CD4-positive, alpha-beta T cell (primary cell): ENCODE results near the gene RNF181. TPM values are rescaled to one million over a fixed set of nuclear protein-coding genes. Genes with fewer than 3 reads are reported as not detected.
A peak's percentile ranks its signal among the peaks of the same experiment; 100 is the strongest.

Source experiments
- ATAC-seq: fragments of 200-7000 bp; cut with Tn5 transposase; one replicate; pipeline ENCODE4 v1.10.0; 2022; ENCODE audit warnings: mild to moderate bottlenecking; ENCODE audit not compliant: poor library complexity
- CTCF ChIA-PET: fragments of 350-600 bp; sonication (Branson Sonifier 250); formaldehyde crosslinking; loops from one replicate; lab custom pipeline; 2021; ENCODE audit warnings: antibody characterized with exemption, inconsistent platforms; lab: Charles Lee
- POLR2A ChIA-PET: fragments of 350-600 bp; sonication (Branson Sonifier 250); formaldehyde crosslinking; loops from one replicate; lab custom pipeline; 2021; ENCODE audit warnings: antibody characterized with exemption, inconsistent platforms; lab: Charles Lee
- DNase-seq, 14 experiments: peaks; one replicate each; pipeline ENCODE4 v3.0.0-alpha.2; 2013 to 2020; ENCODE audit warnings: mixed read lengths in 2 of 14
- H3K27ac ChIP-seq, 2 donors: one replicate each; pipeline versions ENCODE4 v1.5.1 to v1.7.0; 2013; ENCODE audit warnings: low read length in 2 of 2, low read depth in 1 of 2, mild to moderate bottlenecking in 1 of 2
- H3K27me3 ChIP-seq, 2 experiments: 1 replicate in 1 of 2; 2 replicates in 1 of 2; pipeline versions ENCODE4 v1.6.1 to v1.7.0; 2013; ENCODE audit warnings: low read length in 2 of 2, control low read depth in 1 of 2, mild to moderate bottlenecking in 1 of 2, moderate library complexity in 1 of 2; ENCODE audit not compliant: insufficient read depth in 2 of 2, control insufficient read depth in 1 of 2
- H3K36me3 ChIP-seq: one replicate; pipeline ENCODE4 v1.6.1; 2013; ENCODE audit warnings: low read length, control low read depth; ENCODE audit not compliant: insufficient read depth
- H3K4me1 ChIP-seq: one replicate; pipeline ENCODE4 v1.6.1; 2013; ENCODE audit warnings: low read length, control low read depth; ENCODE audit not compliant: insufficient read depth
- H3K4me3 ChIP-seq: one replicate; pipeline ENCODE4 v1.5.1; 2013; ENCODE audit warnings: mild to moderate bottlenecking, low read length, moderate library complexity
- H3K9me3 ChIP-seq, 2 experiments: 1 replicate in 1 of 2; 2 replicates in 1 of 2; pipeline versions ENCODE4 v1.6.1 to v1.7.0; 2013; ENCODE audit warnings: low read length in 2 of 2, mild to moderate bottlenecking in 2 of 2, control low read depth in 1 of 2, moderate library complexity in 1 of 2; ENCODE audit not compliant: control insufficient read depth in 1 of 2, insufficient read depth in 1 of 2
- H3K27ac Mint-ChIP-seq: one replicate; pipeline ENCODE4 v1.8.0; 2020; ENCODE audit warnings: mixed read lengths
- H3K27me3 Mint-ChIP-seq: one replicate; pipeline ENCODE4 v1.8.0; 2021; ENCODE audit warnings: mixed read lengths
- H3K36me3 Mint-ChIP-seq: one replicate; pipeline ENCODE4 v1.8.0; 2021; ENCODE audit warnings: low read depth, mixed read lengths
- H3K4me1 Mint-ChIP-seq: one replicate; pipeline ENCODE4 v1.8.0; 2021; ENCODE audit warnings: low read depth, mixed read lengths
- H3K4me3 Mint-ChIP-seq: one replicate; pipeline ENCODE4 v1.8.0; 2020; ENCODE audit warnings: mild to moderate bottlenecking, mixed read lengths
- H3K9me3 Mint-ChIP-seq: one replicate; pipeline ENCODE4 v1.8.0; 2020; ENCODE audit warnings: mixed read lengths
- CTCF ChIP-seq: fragments of 200-600 bp; IDR thresholded peaks from one replicate; pipeline ENCODE4 v1.8.0; 2022; ENCODE audit warnings: antibody characterized with exemption, mild to moderate bottlenecking
- intact Hi-C, 2 experiments: fragments of 100-400 bp; cut with DNase I in 1 of 2; cut with micrococcal nuclease in 1 of 2; formaldehyde crosslinking; loops; one replicate each; pipeline versions ENCODE4 v1.15.1 to v1.9.0; 2023 to 2025; cut with DNase I, micrococcal nuclease
- total RNA-seq, 174 experiments: library from RNA in 2 of 174; stranded (reverse) in 2 of 174; gene quantifications; one replicate each; pipeline ENCODE4 v1.2.3 and lab custom pipeline; 2021 to 2026

RNF181 gene
- total RNA-seq, 2 experiments from 2014 or later: 41.5 to 43.8 TPM

GRCh38 chr2:85582492-85582891, 13.1 kb upstream of the RNF181 start:
- H3K36me3 ChIP-seq: peaks cover 31% of the 10 kb centered on the region
- no peak overlapping the region for H3K4me3 ChIP-seq
- no peak for DNase-seq
- no peaks in the 10 kb centered on the region for H3K9me3 ChIP-seq
- no peaks in the 10 kb centered on the region for H3K27me3 Mint-ChIP-seq
- TF ChIP-seq CTCF: no peak
- peaks cover 66% of the 10 kb centered on the region for H3K4me1 Mint-ChIP-seq
- no peak overlapping the region for H3K27ac ChIP-seq
- H3K9me3 Mint-ChIP-seq: no peaks in the 10 kb centered on the region
- peaks cover 66% of the 10 kb centered on the region for H3K4me1 ChIP-seq
- ChIA-PET CTCF (no interaction called here), POLR2A (interaction anchor here (1.2 to 3.0 kb wide), 2 partner anchors 20 to 29 kb away, joined by 3 to 10 read pairs; partner anchors contain the start of genes C2orf68 and TMEM150A)
- ATAC-seq: no peak
- intact Hi-C loops: no loop called here
- H3K27me3 ChIP-seq: no peaks in the 10 kb centered on the region
- peak overlapping the region; percentile 57 for H3K4me3 Mint-ChIP-seq
- peak overlapping the region; percentile 91 for H3K27ac Mint-ChIP-seq
- peaks cover 50% of the 10 kb centered on the region for H3K36me3 Mint-ChIP-seq

GRCh38 chr2:85583667-85584353, 11.7 kb upstream of the RNF181 start:
- H3K36me3 Mint-ChIP-seq: peaks cover 38% of the 10 kb centered on the region
- Histone ChIP-seq H3K4me3 (peak overlapping the region; percentile 77), H3K4me1 (peaks cover 62% of the 10 kb centered on the region), H3K9me3 (no peaks in the 10 kb centered on the region), H3K27me3 (no peaks in the 10 kb centered on the region), H3K27ac (peak overlapping the region; percentile 68 to 70), H3K36me3 (peaks cover 31% of the 10 kb centered on the region)
- peak in 8 of 14 experiments; percentile 19 to 72 (median 47) for DNase-seq
- H3K4me1 Mint-ChIP-seq: peaks cover 62% of the 10 kb centered on the region
- peak overlapping the region; percentile 92 for H3K4me3 Mint-ChIP-seq
- H3K27me3 Mint-ChIP-seq: no peaks in the 10 kb centered on the region
- ChIA-PET POLR2A (interaction anchor here (0.6 to 5.1 kb wide), 9 partner anchors 11 to 256 kb away, joined by 3 to 60 read pairs (median 4); partner anchors contain the start of genes C2orf68, ELMOD3, MAT2A and RETSAT), CTCF (interaction anchor here (0.6 kb wide), 1 partner anchor 19 kb away, joined by 3 read pairs; the partner anchor contains the start of gene TMEM150A)
- intact Hi-C loops: no loop called here
- ATAC-seq: peak; percentile 73
- no peak for TF ChIP-seq CTCF
- H3K9me3 Mint-ChIP-seq: no peaks in the 10 kb centered on the region
- H3K27ac Mint-ChIP-seq: peak overlapping the region; percentile 91

- ChIA-PET POLR2A (interaction anchor here (0.9 to 5.1 kb wide), 6 partner anchors 10 to 257 kb away, joined by 3 to 60 read pairs (median 6); partner anchors contain the start of genes C2orf68, ELMOD3, MAT2A and RETSAT), CTCF (no interaction called here)
Measured at GRCh38 chr2:85584354-85584856, 11.1 kb upstream of the RNF181 start, which contains the start of gene VAMP5. Gene VAMP5 (plus strand): TSS chr2:85584431. CDS start chr2:85584491, 60 bp downstream.

More at GRCh38 chr2:85584354-85584856, 11.1 kb upstream of the RNF181 start, which contains the start of gene VAMP5:
- Histone ChIP-seq H3K27ac (peak within 1 kb of the TSS; percentile 68 to 70), H3K36me3 (peaks cover 31% of the 10 kb centered on the region), H3K4me1 (peaks cover 56% of the 10 kb centered on the region), H3K27me3 (no peaks in the 10 kb centered on the region), H3K9me3 (no peaks in the 10 kb centered on the region), H3K4me3 (peak within 1 kb of the TSS; percentile 77)
- TF ChIP-seq CTCF: no peak
- H3K36me3 Mint-ChIP-seq: peaks cover 32% of the 10 kb centered on the region
- peak within 1 kb of the TSS; percentile 93 for H3K4me3 Mint-ChIP-seq
- intact Hi-C loops: no loop called here
- DNase-seq (peak in 8 of 14 experiments; percentile 22 to 71 (median 50)), ATAC-seq (peak; percentile 41)
- peaks cover 58% of the 10 kb centered on the region for H3K4me1 Mint-ChIP-seq
- no peaks in the 10 kb centered on the region for H3K9me3 Mint-ChIP-seq
- no peaks in the 10 kb centered on the region for H3K27me3 Mint-ChIP-seq
- H3K27ac Mint-ChIP-seq: peak within 1 kb of the TSS; percentile 91
